ENCODE data around the gene ENOX1.

Gene ENOX1

GRCh38 chr13:43666403-43666802, 120.4 kb downstream of the ENOX1 start:
- Histone ChIP-seq H2BK15ac (ENCODE audit: low read depth, poor library complexity, severe bottlenecking) (no peak overlapping the region), H2BK5ac (ENCODE audit: low read depth, low read length, poor library complexity, severe bottlenecking) (no peak overlapping the region), H3K18ac (ENCODE audit: low read depth in 1 of 2, low read length in 2 of 2) (no peak overlapping the region), H3K14ac (ENCODE audit: low read length in 2 of 2) (no peak overlapping the region), H3K9me3 (ENCODE audit: control insufficient read depth, low read length) (no peaks in the 10 kb centered on the region), H3K4me1 (ENCODE audit: control insufficient read depth, insufficient read depth, low read depth, low read length) (peaks cover 3% of the 10 kb centered on the region), H2AFZ (ENCODE audit: low read depth, low read length) (no peak overlapping the region), H3K79me1 (replicated peaks; ENCODE audit: low read length, poor library complexity, severe bottlenecking) (no peaks in the 10 kb centered on the region), H3K23ac (ENCODE audit: low read length in 2 of 2) (no peak overlapping the region), H2BK12ac (ENCODE audit: low read length in 2 of 2) (no peak overlapping the region), H2BK120ac (ENCODE audit: low read depth, low read length) (no peak overlapping the region), H3K27ac (ENCODE audit: low read length, poor library complexity, severe bottlenecking) (no peak overlapping the region), H3K9ac (ENCODE audit: low read length) (no peak overlapping the region), H3K4me3 (ENCODE audit: insufficient read depth in 1 of 2, low read depth in 1 of 2, low read length in 2 of 2) (no peak overlapping the region), H4K91ac (ENCODE audit: low read length) (no peak overlapping the region), H3K4me2 (ENCODE audit: low read length, poor library complexity, severe bottlenecking) (no peak overlapping the region), H3K4ac (ENCODE audit: low read depth in 1 of 2, low read length in 2 of 2) (no peak overlapping the region), H4K8ac (ENCODE audit: low read length) (no peak overlapping the region), H3K27me3 (ENCODE audit: control insufficient read depth in 1 of 2, insufficient read depth in 1 of 2, low read length in 2 of 2) (no peaks in the 10 kb centered on the region), H3K36me3 (ENCODE audit: control insufficient read depth in 1 of 2, insufficient read depth in 2 of 2, low read depth in 1 of 2, low read length in 2 of 2) (no peaks in the 10 kb centered on the region), H2AK5ac (ENCODE audit: low read length, severe bottlenecking) (no peak overlapping the region)
- no peak for DNase-seq
- WGBS: 100% methylated on average over 2 of the region's 2 CpGs

GRCh38 chr13:43665388-43665787, 121.4 kb downstream of the ENOX1 start:
- no peak overlapping the region for H3K14ac ChIP-seq (ENCODE audit: low read length in 2 of 2)
- H3K4me3 ChIP-seq (ENCODE audit: insufficient read depth in 1 of 2, low read depth in 1 of 2, low read length in 2 of 2): no peak overlapping the region
- H3K4ac ChIP-seq (ENCODE audit: low read depth in 1 of 2, low read length in 2 of 2): no peak overlapping the region
- H3K18ac ChIP-seq (ENCODE audit: low read depth in 1 of 2, low read length in 2 of 2): no peak overlapping the region
- peaks cover 3% of the 10 kb centered on the region for H3K4me1 ChIP-seq (ENCODE audit: control insufficient read depth, insufficient read depth, low read depth, low read length)
- H2BK15ac ChIP-seq (ENCODE audit: low read depth, poor library complexity, severe bottlenecking): no peak overlapping the region
- H2BK12ac ChIP-seq (ENCODE audit: low read length in 2 of 2): no peak overlapping the region
- no peaks in the 10 kb centered on the region for H3K27me3 ChIP-seq (ENCODE audit: control insufficient read depth in 1 of 2, insufficient read depth in 1 of 2, low read length in 2 of 2)
- no peak overlapping the region for H4K8ac ChIP-seq (ENCODE audit: low read length)
- no peak overlapping the region for H4K91ac ChIP-seq (ENCODE audit: low read length)
- peak overlapping the region; percentile 64 for H3K9ac ChIP-seq (ENCODE audit: low read length)
- H2BK120ac ChIP-seq (ENCODE audit: low read depth, low read length): no peak overlapping the region
- peak overlapping the region; percentile 62 for H2AK5ac ChIP-seq (ENCODE audit: low read length, severe bottlenecking)
- H2AFZ ChIP-seq (ENCODE audit: low read depth, low read length): no peak overlapping the region
- H3K36me3 ChIP-seq (ENCODE audit: control insufficient read depth in 1 of 2, insufficient read depth in 2 of 2, low read depth in 1 of 2, low read length in 2 of 2): no peaks in the 10 kb centered on the region
- no peak overlapping the region for H3K4me2 ChIP-seq (ENCODE audit: low read length, poor library complexity, severe bottlenecking)
- no peaks in the 10 kb centered on the region for H3K9me3 ChIP-seq (ENCODE audit: control insufficient read depth, low read length)
- no peak overlapping the region for H3K23ac ChIP-seq (ENCODE audit: low read length in 2 of 2)
- H2BK5ac ChIP-seq (ENCODE audit: low read depth, low read length, poor library complexity, severe bottlenecking): no peak overlapping the region
- H3K79me1 ChIP-seq (replicated peaks; ENCODE audit: low read length, poor library complexity, severe bottlenecking): no peaks in the 10 kb centered on the region
- H3K27ac ChIP-seq (ENCODE audit: low read length, poor library complexity, severe bottlenecking): no peak overlapping the region
- WGBS: 92% methylated on average over 6 of the region's 6 CpGs
- DNase-seq: no peak

GRCh38 chr13:43664700-43665191, 122.0 kb downstream of the ENOX1 start:
- Histone ChIP-seq H2BK120ac (ENCODE audit: low read depth, low read length) (no peak overlapping the region), H3K4me2 (ENCODE audit: low read length, poor library complexity, severe bottlenecking) (no peak overlapping the region), H3K4ac (ENCODE audit: low read depth in 1 of 2, low read length in 2 of 2) (peak overlapping the region in 1 of 2 experiments; percentile 50), H3K4me3 (ENCODE audit: insufficient read depth in 1 of 2, low read depth in 1 of 2, low read length in 2 of 2) (peak overlapping the region in 1 of 2 experiments; percentile 44), H4K91ac (ENCODE audit: low read length) (no peak overlapping the region), H3K79me1 (replicated peaks; ENCODE audit: low read length, poor library complexity, severe bottlenecking) (no peaks in the 10 kb centered on the region), H4K8ac (ENCODE audit: low read length) (peak overlapping the region; percentile 87), H3K9me3 (ENCODE audit: control insufficient read depth, low read length) (no peaks in the 10 kb centered on the region), H3K9ac (ENCODE audit: low read length) (peak overlapping the region; percentile 64), H2BK5ac (ENCODE audit: low read depth, low read length, poor library complexity, severe bottlenecking) (no peak overlapping the region), H3K18ac (ENCODE audit: low read depth in 1 of 2, low read length in 2 of 2) (peak overlapping the region; percentile 48 to 66), H3K14ac (ENCODE audit: low read length in 2 of 2) (no peak overlapping the region), H2AK5ac (ENCODE audit: low read length, severe bottlenecking) (peak overlapping the region; percentile 77), H2BK12ac (ENCODE audit: low read length in 2 of 2) (no peak overlapping the region), H3K36me3 (ENCODE audit: control insufficient read depth in 1 of 2, insufficient read depth in 2 of 2, low read depth in 1 of 2, low read length in 2 of 2) (no peaks in the 10 kb centered on the region), H2AFZ (ENCODE audit: low read depth, low read length) (no peak overlapping the region), H2BK15ac (ENCODE audit: low read depth, poor library complexity, severe bottlenecking) (no peak overlapping the region), H3K27ac (ENCODE audit: low read length, poor library complexity, severe bottlenecking) (peak overlapping the region; percentile 85), H3K4me1 (ENCODE audit: control insufficient read depth, insufficient read depth, low read depth, low read length) (peaks cover 3% of the 10 kb centered on the region), H3K27me3 (ENCODE audit: control insufficient read depth in 1 of 2, insufficient read depth in 1 of 2, low read length in 2 of 2) (no peaks in the 10 kb centered on the region), H3K23ac (ENCODE audit: low read length in 2 of 2) (no peak overlapping the region)
- WGBS: 16% methylated on average over 1 of the region's 1 CpG
- peak; percentile 69 for DNase-seq

- Histone ChIP-seq H3K14ac (ENCODE audit: low read length in 2 of 2) (no peak overlapping the region), H2AK5ac (ENCODE audit: low read length, severe bottlenecking) (no peak overlapping the region), H2BK15ac (ENCODE audit: low read depth, poor library complexity, severe bottlenecking) (no peak overlapping the region), H3K27ac (ENCODE audit: low read length, poor library complexity, severe bottlenecking) (peak overlapping the region; percentile 34), H3K4me1 (ENCODE audit: control insufficient read depth, insufficient read depth, low read depth, low read length) (peaks cover 3% of the 10 kb centered on the region), H3K4me2 (ENCODE audit: low read length, poor library complexity, severe bottlenecking) (no peak overlapping the region), H3K9me3 (ENCODE audit: control insufficient read depth, low read length) (no peaks in the 10 kb centered on the region), H2AFZ (ENCODE audit: low read depth, low read length) (no peak overlapping the region), H3K18ac (ENCODE audit: low read depth in 1 of 2, low read length in 2 of 2) (no peak overlapping the region), H3K23ac (ENCODE audit: low read length in 2 of 2) (no peak overlapping the region), H3K9ac (ENCODE audit: low read length) (peak overlapping the region; percentile 21), H3K4me3 (ENCODE audit: insufficient read depth in 1 of 2, low read depth in 1 of 2, low read length in 2 of 2) (no peak overlapping the region), H4K91ac (ENCODE audit: low read length) (no peak overlapping the region), H3K27me3 (ENCODE audit: control insufficient read depth in 1 of 2, insufficient read depth in 1 of 2, low read length in 2 of 2) (no peaks in the 10 kb centered on the region), H2BK120ac (ENCODE audit: low read depth, low read length) (no peak overlapping the region), H2BK12ac (ENCODE audit: low read length in 2 of 2) (no peak overlapping the region), H3K4ac (ENCODE audit: low read depth in 1 of 2, low read length in 2 of 2) (no peak overlapping the region), H3K36me3 (ENCODE audit: control insufficient read depth in 1 of 2, insufficient read depth in 2 of 2, low read depth in 1 of 2, low read length in 2 of 2) (no peaks in the 10 kb centered on the region), H3K79me1 (replicated peaks; ENCODE audit: low read length, poor library complexity, severe bottlenecking) (no peaks in the 10 kb centered on the region), H2BK5ac (ENCODE audit: low read depth, low read length, poor library complexity, severe bottlenecking) (no peak overlapping the region), H4K8ac (ENCODE audit: low read length) (no peak overlapping the region)
- no peak for DNase-seq
- WGBS: 88% methylated on average over 3 of the region's 3 CpGs
These were observed 123.2 kb downstream of the ENOX1 start for GRCh38 chr13:43663474-43664090.

Data from mesenchymal stem cell (in vitro differentiated cells and primary cell).